ENCODE data around the gene TERT.
"Not testable (repeated sequence)": the region's sequence is repeated elsewhere in the genome, so short reads cannot be mapped to it uniquely, and the experiment has no call there.

TERT gene

DNA sequence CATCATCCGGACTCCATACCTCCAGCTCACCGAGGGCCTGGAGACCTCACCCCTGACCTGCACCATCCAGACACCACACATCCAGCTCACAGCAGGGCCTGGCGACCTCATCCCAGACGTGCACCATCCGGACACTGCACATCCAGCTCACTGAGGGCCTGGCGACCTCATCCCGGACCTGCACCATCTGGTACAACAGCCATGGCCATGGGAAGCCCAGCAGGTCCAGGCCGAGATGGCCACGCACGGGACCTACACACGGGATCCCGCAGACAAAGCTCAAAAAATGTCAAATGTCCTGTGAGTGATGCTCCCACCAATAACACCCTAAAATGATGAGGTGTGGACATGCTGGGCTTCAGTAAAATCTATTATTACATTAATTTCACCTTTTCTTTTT is 9.7 kb downstream of the TERT start:
- TF ChIP-seq, protein P1, sequence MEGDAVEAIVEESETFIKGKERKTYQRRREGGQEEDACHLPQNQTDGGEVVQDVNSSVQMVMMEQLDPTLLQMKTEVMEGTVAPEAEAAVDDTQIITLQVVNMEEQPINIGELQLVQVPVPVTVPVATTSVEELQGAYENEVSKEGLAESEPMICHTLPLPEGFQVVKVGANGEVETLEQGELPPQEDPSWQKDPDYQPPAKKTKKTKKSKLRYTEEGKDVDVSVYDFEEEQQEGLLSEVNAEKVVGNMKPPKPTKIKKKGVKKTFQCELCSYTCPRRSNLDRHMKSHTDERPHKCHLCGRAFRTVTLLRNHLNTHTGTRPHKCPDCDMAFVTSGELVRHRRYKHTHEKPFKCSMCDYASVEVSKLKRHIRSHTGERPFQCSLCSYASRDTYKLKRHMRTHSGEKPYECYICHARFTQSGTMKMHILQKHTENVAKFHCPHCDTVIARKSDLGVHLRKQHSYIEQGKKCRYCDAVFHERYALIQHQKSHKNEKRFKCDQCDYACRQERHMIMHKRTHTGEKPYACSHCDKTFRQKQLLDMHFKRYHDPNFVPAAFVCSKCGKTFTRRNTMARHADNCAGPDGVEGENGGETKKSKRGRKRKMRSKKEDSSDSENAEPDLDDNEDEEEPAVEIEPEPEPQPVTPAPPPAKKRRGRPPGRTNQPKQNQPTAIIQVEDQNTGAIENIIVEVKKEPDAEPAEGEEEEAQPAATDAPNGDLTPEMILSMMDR (IDR thresholded peaks at IDR 0.05; ENCODE audit: control insufficient read depth, insufficient read depth, low read depth, low read length, missing control alignments): no peak
- no peak overlapping the region for H3K4me3 ChIP-seq (ENCODE audit: control insufficient read depth, low read depth, low read length)
- no peak for DNase-seq (ENCODE audit: low read depth)

DNA sequence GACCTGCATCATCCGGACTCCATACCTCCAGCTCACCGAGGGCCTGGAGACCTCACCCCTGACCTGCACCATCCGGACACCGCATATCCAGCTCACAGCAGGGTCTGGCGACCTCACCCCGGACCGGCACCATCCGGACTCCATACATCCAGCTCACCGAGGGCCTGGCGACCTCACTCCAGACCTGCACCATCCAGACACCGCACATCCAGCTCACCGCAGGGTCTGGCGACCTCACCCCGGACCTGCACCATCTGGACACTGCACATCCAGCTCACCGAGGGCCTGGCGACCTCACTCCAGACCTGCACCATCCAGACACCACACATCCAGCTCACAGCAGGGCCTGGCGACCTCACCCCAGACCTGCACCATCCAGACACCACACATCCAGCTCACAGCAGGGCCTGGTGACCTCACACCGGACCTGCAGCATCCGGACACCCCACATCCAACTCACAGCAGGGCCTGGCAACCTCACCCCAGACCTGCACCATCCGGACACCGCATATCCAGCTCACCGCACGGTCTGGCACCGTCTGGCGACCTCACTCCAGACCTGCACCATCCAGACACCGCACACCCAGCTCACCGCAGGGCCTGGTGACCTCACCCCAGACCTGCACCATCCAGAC is 10.4 kb downstream of the TERT start:
- H3K4me3 ChIP-seq (ENCODE audit: control insufficient read depth, low read depth, low read length); DNase-seq (ENCODE audit: low read depth): not testable (repeated sequence)

DNA sequence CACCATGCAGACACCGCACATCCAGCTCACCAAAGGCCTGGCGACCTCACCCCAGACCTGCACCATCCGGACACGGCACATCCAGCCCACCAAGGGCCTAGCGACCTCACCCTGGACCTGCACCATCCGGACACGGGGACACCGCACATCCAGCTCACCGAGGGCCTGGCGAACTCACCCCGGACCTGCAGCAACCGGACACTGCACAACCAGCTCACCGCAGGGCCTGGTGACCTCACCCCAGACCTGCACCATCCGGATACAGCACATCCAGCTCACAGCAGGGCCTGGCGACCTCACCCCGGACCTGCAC is 11.2 kb downstream of the TERT start:
- DNase-seq (ENCODE audit: low read depth); H3K4me3 ChIP-seq (ENCODE audit: control insufficient read depth, low read depth, low read length): not testable (repeated sequence)

DNA sequence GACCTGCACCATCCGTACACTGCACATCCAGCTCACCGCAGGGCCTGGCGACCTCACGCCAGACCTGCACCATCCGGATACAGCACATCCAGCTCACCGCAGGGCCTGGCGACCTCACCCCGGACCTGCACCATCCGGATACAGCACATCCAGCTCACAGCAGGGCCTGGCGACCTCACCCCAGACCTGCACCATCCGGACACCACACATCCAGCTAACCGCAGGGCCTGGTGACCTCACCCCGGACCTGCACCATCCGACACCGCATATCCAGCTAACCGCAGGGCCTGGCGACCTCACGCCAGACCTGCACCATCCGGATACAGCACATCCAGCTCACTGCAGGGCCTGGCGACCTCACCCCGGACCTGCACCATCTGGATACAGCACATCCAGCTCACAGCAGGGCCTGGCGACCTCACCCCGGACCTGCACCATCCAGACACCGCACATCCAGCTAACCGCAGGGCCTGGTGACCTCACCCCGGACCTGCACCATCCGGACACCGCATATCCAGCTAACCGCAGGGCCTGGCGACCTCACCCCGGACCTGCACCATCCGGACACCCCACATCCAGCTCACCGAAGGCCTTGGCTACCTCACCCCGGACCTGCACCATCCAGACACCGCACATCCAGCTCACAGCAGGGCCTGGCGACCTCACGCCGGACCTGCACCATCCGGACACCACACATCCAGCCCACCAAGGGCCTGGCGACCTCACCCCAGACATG is 11.7 kb downstream of the TERT start:
- H3K4me3 ChIP-seq (ENCODE audit: control insufficient read depth, low read depth, low read length); DNase-seq (ENCODE audit: low read depth): not testable (repeated sequence)

DNA sequence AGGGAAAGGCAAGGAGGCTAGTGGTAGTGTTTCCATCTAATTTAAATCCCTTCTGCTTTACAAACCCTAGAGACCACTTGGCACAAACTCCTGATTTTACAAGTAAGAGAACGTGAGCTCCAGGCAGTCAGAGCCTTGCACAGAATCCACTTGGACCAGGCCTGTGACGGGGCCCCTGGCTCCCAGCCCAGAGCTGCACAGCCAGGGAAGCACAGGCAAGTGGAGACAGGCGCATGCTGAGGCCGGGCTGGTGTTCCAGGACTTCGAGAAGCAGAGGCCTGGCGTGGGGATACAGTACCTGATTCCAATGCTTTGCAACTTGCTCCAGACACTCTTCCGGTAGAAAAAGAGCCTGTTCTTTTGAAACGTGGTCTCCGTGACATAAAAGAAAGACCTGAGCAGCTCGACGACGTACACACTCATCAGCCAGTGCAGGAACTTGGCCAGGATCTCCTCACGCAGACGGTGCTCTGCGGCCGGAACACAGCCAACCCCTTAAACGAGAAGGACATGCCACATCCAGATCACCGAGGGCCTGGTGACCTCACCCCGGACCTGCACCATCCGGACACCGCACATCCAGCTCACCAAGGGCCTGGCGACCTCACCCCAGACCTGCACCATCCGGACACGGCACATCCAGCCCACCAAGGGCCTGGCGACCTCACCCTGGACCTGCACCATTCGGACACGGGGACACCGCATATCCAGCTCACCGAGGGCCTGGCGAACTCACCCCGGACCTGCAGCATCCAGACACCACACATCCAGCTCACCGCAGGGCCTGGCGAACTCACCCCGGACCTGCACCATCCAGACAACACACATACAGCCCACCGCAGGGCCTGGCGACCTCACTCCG is 12.5 kb downstream of the TERT start:
- DNase-seq (ENCODE audit: low read depth): no peak
- TF ChIP-seq, protein P1 (IDR thresholded peaks at IDR 0.05; ENCODE audit: control insufficient read depth, insufficient read depth, low read depth, low read length, missing control alignments): no peak
- H3K4me3 ChIP-seq (ENCODE audit: control insufficient read depth, low read depth, low read length): no peak overlapping the region

DNA sequence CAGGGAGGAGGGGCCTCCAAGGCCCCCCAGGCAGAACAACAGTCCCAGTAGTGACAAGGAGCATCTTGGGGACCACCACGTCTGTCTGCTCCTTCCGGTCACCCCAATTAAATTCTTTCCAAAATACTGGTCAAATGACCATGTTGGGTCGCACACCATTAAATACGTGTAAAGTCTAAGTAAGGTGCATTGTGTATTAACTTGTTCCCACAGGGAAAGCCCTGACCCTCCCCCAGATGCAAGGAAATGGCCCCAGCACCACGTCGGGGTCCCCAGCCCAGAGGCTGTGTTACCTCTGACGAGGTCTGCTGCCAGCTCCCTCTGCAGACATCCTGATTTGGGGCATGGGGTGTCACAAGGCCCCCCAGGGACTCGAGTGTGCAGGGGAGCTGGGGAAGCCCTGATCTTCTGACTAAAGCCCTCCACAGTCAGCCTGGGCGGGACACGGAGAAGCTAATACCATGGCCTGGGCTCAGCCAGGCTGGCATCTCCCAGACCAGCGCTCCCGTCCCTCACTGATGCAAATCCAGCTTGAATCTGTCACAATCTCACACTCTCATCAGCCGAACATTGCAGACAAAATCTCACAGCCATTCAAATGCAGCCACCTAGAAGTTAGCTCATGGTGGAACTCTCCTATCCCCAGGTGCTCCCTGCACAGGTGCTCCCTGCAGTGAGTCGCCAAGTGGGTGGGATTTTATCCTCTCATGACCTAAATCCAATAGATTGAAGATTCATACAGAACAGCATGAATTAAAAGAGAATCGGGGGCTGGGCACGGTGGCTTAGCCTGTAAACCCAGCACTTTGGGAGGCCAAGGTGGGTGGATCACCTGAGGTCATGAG is 13.6 kb downstream of the TERT start:
- TF ChIP-seq, protein P1 (IDR thresholded peaks at IDR 0.05; ENCODE audit: control insufficient read depth, insufficient read depth, low read depth, low read length, missing control alignments): no peak
- H3K4me3 ChIP-seq (ENCODE audit: control insufficient read depth, low read depth, low read length): no peak overlapping the region
- no peak for DNase-seq (ENCODE audit: low read depth)

DNA sequence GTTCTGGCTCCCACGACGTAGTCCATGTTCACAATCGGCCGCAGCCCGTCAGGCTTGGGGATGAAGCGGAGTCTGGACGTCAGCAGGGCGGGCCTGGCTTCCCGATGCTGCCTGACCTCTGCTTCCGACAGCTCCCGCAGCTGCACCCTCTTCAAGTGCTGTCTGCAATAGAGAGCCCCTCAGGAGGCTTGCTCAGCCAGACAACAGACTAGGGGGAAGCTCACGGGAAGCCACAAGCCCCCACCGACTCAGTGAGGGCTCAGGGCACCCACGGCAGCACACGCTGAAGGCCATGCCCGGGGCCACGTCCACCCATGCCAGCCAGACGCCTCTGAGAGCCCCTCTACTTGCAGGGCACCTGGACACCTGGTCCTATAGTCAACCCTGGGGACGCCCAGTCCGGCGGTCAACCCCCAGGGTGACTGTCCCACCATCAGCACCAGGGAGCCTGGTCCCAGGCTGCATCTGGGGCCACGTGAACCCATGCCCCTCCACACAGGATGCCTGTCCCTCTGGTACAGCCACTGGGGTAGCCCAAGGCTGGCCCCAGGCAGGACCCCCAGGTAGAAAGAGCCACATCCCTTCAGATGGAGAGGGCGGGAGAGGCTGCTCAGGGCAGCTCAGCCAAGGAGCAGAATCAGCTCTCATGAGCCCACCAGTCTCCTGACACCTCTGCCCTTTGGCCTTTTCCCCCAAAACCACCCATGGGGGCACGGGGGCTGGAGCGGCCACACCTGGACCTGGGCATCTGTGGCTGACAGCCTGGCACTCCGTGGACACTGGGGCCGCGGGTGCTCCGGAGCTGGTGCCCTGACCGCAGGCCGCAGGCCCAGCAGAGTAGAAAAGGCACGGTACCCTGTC is 14.5 kb downstream of the TERT start:
- no peak overlapping the region for H3K4me3 ChIP-seq (ENCODE audit: control insufficient read depth, low read depth, low read length)
- TF ChIP-seq, protein P1 (IDR thresholded peaks at IDR 0.05; ENCODE audit: control insufficient read depth, insufficient read depth, low read depth, low read length, missing control alignments): no peak
- no peak for DNase-seq (ENCODE audit: low read depth)

Data from AG09309 (cell line).